GM23338 (cell line): Measurements from ENCODE around the gene LINGO1. TPM values are rescaled to one million over a fixed set of nuclear protein-coding genes. Genes with fewer than 3 reads are reported as not detected.

Experiments
- ATAC-seq: fragments of 200-7000 bp; cut with Tn5 transposase; 3 replicates; pipeline ENCODE4 v1.9.1; 2020
- DNase-seq: peaks from one replicate; pipeline ENCODE4 v3.0.0-alpha.2; 2015; ENCODE audit warnings: low spot score
- H2AFZ ChIP-seq: fragments of 200-600 bp; sonication (generic); 2 replicates; pipeline ENCODE4 v1.8.0; 2016; ENCODE audit warnings: antibody characterized with exemption, mild to moderate bottlenecking, moderate library complexity
- H3F3A ChIP-seq: fragments of 200-600 bp; sonication (generic); replicated peaks from 2 replicates; pipeline ENCODE4 v1.8.0; 2017; ENCODE audit warnings: antibody characterized with exemption, mixed run types, low read depth
- H3K27ac ChIP-seq: fragments of 200-600 bp; sonication (generic); 2 replicates; pipeline ENCODE4 v1.6.1; 2016; ENCODE audit warnings: low read depth
- H3K27me3 ChIP-seq: fragments of 200-600 bp; sonication (generic); 2 replicates; pipeline ENCODE4 v1.8.0; 2016; ENCODE audit warnings: mild to moderate bottlenecking, mixed run types, moderate library complexity; ENCODE audit not compliant: insufficient read depth
- H3K36me3 ChIP-seq: fragments of 200-600 bp; sonication (generic); 2 replicates; pipeline ENCODE4 v1.8.0; 2016; ENCODE audit warnings: mild to moderate bottlenecking; ENCODE audit not compliant: insufficient read depth
- H3K4me1 ChIP-seq: fragments of 200-600 bp; sonication (generic); 2 replicates; pipeline ENCODE4 v1.8.0; 2016; ENCODE audit warnings: mild to moderate bottlenecking, moderate library complexity; ENCODE audit not compliant: insufficient read depth
- H3K4me2 ChIP-seq: fragments of 200-600 bp; sonication (generic); 2 replicates; pipeline ENCODE4 v1.7.1; 2017; ENCODE audit warnings: mixed run types
- H3K4me3 ChIP-seq: fragments of 200-600 bp; sonication (generic); 2 replicates; pipeline ENCODE4 v1.6.1; 2016; ENCODE audit warnings: mixed run types
- H3K79me2 ChIP-seq: fragments of 200-600 bp; sonication (generic); replicated peaks from 2 replicates; pipeline ENCODE4 v1.8.0; 2017; ENCODE audit warnings: mild to moderate bottlenecking; ENCODE audit not compliant: insufficient read depth
- H3K9me2 ChIP-seq: fragments of 200-600 bp; sonication (generic); 2 replicates; pipeline ENCODE4 v1.8.0; 2017; ENCODE audit not compliant: insufficient read depth
- H4K20me1 ChIP-seq: fragments of 200-600 bp; sonication (generic); replicated peaks from 2 replicates; pipeline ENCODE4 v1.8.0; 2017; ENCODE audit warnings: mild to moderate bottlenecking; ENCODE audit not compliant: insufficient read depth
- H3K27ac Mint-ChIP-seq: 2 replicates; pipeline ENCODE4 v1.8.0; 2020; ENCODE audit warnings: inconsistent platforms, mild to moderate bottlenecking, moderate library complexity, mixed read lengths
- H3K27me3 Mint-ChIP-seq: 3 replicates; pipeline ENCODE4 v1.8.0; 2022; ENCODE audit warnings: low read depth, mild to moderate bottlenecking, moderate library complexity, mixed read lengths, inconsistent platforms; ENCODE audit not compliant: insufficient read depth, poor library complexity
- H3K36me3 Mint-ChIP-seq: 3 replicates; pipeline ENCODE4 v1.8.0; 2021; ENCODE audit warnings: low read depth, mild to moderate bottlenecking, inconsistent platforms, moderate library complexity, mixed read lengths
- H3K4me1 Mint-ChIP-seq: 3 replicates; pipeline ENCODE4 v1.8.0; 2020; ENCODE audit warnings: mild to moderate bottlenecking, inconsistent platforms, mixed read lengths
- H3K4me3 Mint-ChIP-seq: 3 replicates; pipeline ENCODE4 v1.8.0; 2021; ENCODE audit warnings: moderate library complexity, mild to moderate bottlenecking, inconsistent platforms, mixed read lengths
- H3K9me3 Mint-ChIP-seq: 3 replicates; pipeline ENCODE4 v1.8.0; 2020; ENCODE audit warnings: moderate library complexity, mild to moderate bottlenecking, inconsistent platforms, mixed read lengths
- CREB1 ChIP-seq: fragments of 250-450 bp; sonication (Bioruptor Pico); IDR thresholded peaks from 2 replicates; pipeline ENCODE4 v1.5.0; 2020; ENCODE audit warnings: low read depth, mild to moderate bottlenecking, moderate library complexity
- CTCF ChIP-seq, 2 experiments: fragments of 200-600 bp in 1 of 2; sonication (generic) in 1 of 2; conservative IDR thresholded peaks; 2 replicates each; pipeline versions ENCODE4 v1.5.1 to v1.6.1; 2016 to 2017; ENCODE audit warnings: antibody characterized with exemption in 2 of 2, low read depth in 2 of 2, mild to moderate bottlenecking in 2 of 2, moderate library complexity in 1 of 2
- ETS1 ChIP-seq: IDR thresholded peaks from 2 replicates; pipeline ENCODE4 v1.6.1; 2016; ENCODE audit warnings: antibody characterized with exemption
- EZH2 ChIP-seq: fragments of 200-600 bp; sonication (generic); IDR thresholded peaks from one replicate; pipeline ENCODE4 v1.8.0; 2017; ENCODE audit warnings: antibody characterized with exemption, mild to moderate bottlenecking, low read depth; ENCODE audit not compliant: unreplicated experiment
- POLR2AphosphoS5 ChIP-seq: IDR thresholded peaks from 2 replicates; pipeline ENCODE4 v1.6.1; 2016; ENCODE audit warnings: antibody characterized with exemption, low read depth
- STAT1 ChIP-seq: IDR thresholded peaks from one replicate; pipeline ENCODE4 v1.6.1; 2016; ENCODE audit warnings: antibody characterized with exemption; ENCODE audit not compliant: unreplicated experiment
- ZNF114 ChIP-seq: fragments of 250-450 bp; sonication (Bioruptor Pico); IDR thresholded peaks from 2 replicates; pipeline ENCODE4 v1.5.0; 2020; ENCODE audit warnings: mild to moderate bottlenecking, moderate library complexity
- ZNF462 ChIP-seq: fragments of 250-450 bp; sonication (Bioruptor Pico); IDR thresholded peaks from 2 replicates; pipeline ENCODE4 v1.5.0; 2020; ENCODE audit warnings: mild to moderate bottlenecking, moderate library complexity
- polyA plus RNA-seq: library from polyadenylated mRNA; unstranded; fragments of >200 nt; fragmentation: Nextera tagmentation; extraction: Ambion mirVana; gene quantifications from 2 replicates; pipeline ENCODE4 v1.2.1, GENCODE V29; 2016
- total RNA-seq: library from RNA; depleted of rRNA; stranded (reverse); fragments of >200 nt; shearing (Covaris generic); gene quantifications from 2 replicates; pipeline ENCODE4 v1.2.3, GENCODE V29; 2014
- TF ChIP-seq, protein P1 (sequence below): IDR thresholded peaks from one replicate; pipeline ENCODE4 v1.6.1; 2018; ENCODE audit warnings: antibody characterized with exemption; ENCODE audit not compliant: unreplicated experiment

LINGO1 gene
- total and polyA plus RNA-seq, 2 experiments from 2014 or later = 16.9 to 63.1 TPM

GRCh38 chr15:77584201-77584600 is 48.5 kb downstream of the LINGO1 start:
- H4K20me1 ChIP-seq = no peaks in the 10 kb centered on the region
- H3K27me3 ChIP-seq = no peaks in the 10 kb centered on the region
- ATAC-seq = peak; percentile 94
- peaks cover 6% of the 10 kb centered on the region; the same call in 1 of the 2 replicates for H3K4me1 ChIP-seq
- peaks cover 17% of the 10 kb centered on the region for H3K4me1 Mint-ChIP-seq
- no peaks in the 10 kb centered on the region; the same call in 2 of the 3 replicates for H3K36me3 Mint-ChIP-seq
- H3K4me3 ChIP-seq = no peak overlapping the region
- H3K27ac ChIP-seq = no peak overlapping the region
- no peaks in the 10 kb centered on the region for H3K79me2 ChIP-seq
- no peaks in the 10 kb centered on the region for H3K9me2 ChIP-seq
- no peaks in the 10 kb centered on the region for H3F3A ChIP-seq
- H3K36me3 ChIP-seq = no peaks in the 10 kb centered on the region
- no peak for TF ChIP-seq STAT1
- TF ChIP-seq POLR2AphosphoS5 = no peak
- peak; percentile 40 to 67; a peak in 2 of 4 replicates for TF ChIP-seq CTCF (conservative IDR thresholded peaks at IDR 0.05; ENCODE audit: low read depth in 2 of 2)
- H3K4me2 ChIP-seq = no peak overlapping the region
- peaks cover 8% of the 10 kb centered on the region for H3K27me3 Mint-ChIP-seq
- peak overlapping the region; percentile 94 for H2AFZ ChIP-seq
- no peaks in the 10 kb centered on the region for H3K9me3 Mint-ChIP-seq
- H3K4me3 Mint-ChIP-seq = no peak overlapping the region
- peak; percentile 60 for DNase-seq
- no peak overlapping the region for H3K27ac Mint-ChIP-seq

- Histone ChIP-seq H3K4me1 (peaks cover 6% of the 10 kb centered on the region; the same call in 1 of the 2 replicates), H3K9me2 (no peaks in the 10 kb centered on the region), H3K36me3 (no peaks in the 10 kb centered on the region), H3K79me2 (no peaks in the 10 kb centered on the region), H3K4me2 (no peak overlapping the region), H4K20me1 (no peaks in the 10 kb centered on the region), H3K27me3 (no peaks in the 10 kb centered on the region), H3F3A (no peaks in the 10 kb centered on the region), H2AFZ (no peak overlapping the region), H3K4me3 (no peak overlapping the region), H3K27ac (no peak overlapping the region)
- ATAC-seq (no peak), DNase-seq (no peak)
- Mint-ChIP-seq H3K4me3 (no peak overlapping the region), H3K36me3 (no peaks in the 10 kb centered on the region; the same call in 2 of the 3 replicates), H3K27me3 (peaks cover 14% of the 10 kb centered on the region), H3K27ac (no peak overlapping the region), H3K4me1 (peaks cover 10% of the 10 kb centered on the region), H3K9me3 (no peaks in the 10 kb centered on the region)
- TF ChIP-seq, protein P1, sequence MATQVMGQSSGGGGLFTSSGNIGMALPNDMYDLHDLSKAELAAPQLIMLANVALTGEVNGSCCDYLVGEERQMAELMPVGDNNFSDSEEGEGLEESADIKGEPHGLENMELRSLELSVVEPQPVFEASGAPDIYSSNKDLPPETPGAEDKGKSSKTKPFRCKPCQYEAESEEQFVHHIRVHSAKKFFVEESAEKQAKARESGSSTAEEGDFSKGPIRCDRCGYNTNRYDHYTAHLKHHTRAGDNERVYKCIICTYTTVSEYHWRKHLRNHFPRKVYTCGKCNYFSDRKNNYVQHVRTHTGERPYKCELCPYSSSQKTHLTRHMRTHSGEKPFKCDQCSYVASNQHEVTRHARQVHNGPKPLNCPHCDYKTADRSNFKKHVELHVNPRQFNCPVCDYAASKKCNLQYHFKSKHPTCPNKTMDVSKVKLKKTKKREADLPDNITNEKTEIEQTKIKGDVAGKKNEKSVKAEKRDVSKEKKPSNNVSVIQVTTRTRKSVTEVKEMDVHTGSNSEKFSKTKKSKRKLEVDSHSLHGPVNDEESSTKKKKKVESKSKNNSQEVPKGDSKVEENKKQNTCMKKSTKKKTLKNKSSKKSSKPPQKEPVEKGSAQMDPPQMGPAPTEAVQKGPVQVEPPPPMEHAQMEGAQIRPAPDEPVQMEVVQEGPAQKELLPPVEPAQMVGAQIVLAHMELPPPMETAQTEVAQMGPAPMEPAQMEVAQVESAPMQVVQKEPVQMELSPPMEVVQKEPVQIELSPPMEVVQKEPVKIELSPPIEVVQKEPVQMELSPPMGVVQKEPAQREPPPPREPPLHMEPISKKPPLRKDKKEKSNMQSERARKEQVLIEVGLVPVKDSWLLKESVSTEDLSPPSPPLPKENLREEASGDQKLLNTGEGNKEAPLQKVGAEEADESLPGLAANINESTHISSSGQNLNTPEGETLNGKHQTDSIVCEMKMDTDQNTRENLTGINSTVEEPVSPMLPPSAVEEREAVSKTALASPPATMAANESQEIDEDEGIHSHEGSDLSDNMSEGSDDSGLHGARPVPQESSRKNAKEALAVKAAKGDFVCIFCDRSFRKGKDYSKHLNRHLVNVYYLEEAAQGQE = no peak
- TF ChIP-seq ETS1 (no peak), EZH2 (no peak), STAT1 (no peak), ZNF462 (no peak), ZNF114 (CRISPR knock-in tag) (no peak), CREB1 (CRISPR knock-in tag) (no peak)
These were observed 49.9 kb downstream of the LINGO1 start for GRCh38 chr15:77582763-77583162.
